Anterior cingulate cortex (tissue), 58 donors: ENCODE data around the gene NRIP1.

Experiments used
- DNase-seq, 58 donors: peaks; one replicate each; lab custom pipeline; 2025; lab: John Stamatoyannopoulos, UW

Gene NRIP1, protein sequence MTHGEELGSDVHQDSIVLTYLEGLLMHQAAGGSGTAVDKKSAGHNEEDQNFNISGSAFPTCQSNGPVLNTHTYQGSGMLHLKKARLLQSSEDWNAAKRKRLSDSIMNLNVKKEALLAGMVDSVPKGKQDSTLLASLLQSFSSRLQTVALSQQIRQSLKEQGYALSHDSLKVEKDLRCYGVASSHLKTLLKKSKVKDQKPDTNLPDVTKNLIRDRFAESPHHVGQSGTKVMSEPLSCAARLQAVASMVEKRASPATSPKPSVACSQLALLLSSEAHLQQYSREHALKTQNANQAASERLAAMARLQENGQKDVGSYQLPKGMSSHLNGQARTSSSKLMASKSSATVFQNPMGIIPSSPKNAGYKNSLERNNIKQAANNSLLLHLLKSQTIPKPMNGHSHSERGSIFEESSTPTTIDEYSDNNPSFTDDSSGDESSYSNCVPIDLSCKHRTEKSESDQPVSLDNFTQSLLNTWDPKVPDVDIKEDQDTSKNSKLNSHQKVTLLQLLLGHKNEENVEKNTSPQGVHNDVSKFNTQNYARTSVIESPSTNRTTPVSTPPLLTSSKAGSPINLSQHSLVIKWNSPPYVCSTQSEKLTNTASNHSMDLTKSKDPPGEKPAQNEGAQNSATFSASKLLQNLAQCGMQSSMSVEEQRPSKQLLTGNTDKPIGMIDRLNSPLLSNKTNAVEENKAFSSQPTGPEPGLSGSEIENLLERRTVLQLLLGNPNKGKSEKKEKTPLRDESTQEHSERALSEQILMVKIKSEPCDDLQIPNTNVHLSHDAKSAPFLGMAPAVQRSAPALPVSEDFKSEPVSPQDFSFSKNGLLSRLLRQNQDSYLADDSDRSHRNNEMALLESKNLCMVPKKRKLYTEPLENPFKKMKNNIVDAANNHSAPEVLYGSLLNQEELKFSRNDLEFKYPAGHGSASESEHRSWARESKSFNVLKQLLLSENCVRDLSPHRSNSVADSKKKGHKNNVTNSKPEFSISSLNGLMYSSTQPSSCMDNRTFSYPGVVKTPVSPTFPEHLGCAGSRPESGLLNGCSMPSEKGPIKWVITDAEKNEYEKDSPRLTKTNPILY (N-terminal part only)

GRCh38 chr21:15064576-15065391 is at the start of gene NRIP1:
NRIP1 (minus strand) TSS chr21:15065000; CDS start chr21:14968192, 96,808 bp downstream.
- DNase-seq, result peak in 57 of 58 donors; percentile 50 to 93 (median 83)

DNA sequence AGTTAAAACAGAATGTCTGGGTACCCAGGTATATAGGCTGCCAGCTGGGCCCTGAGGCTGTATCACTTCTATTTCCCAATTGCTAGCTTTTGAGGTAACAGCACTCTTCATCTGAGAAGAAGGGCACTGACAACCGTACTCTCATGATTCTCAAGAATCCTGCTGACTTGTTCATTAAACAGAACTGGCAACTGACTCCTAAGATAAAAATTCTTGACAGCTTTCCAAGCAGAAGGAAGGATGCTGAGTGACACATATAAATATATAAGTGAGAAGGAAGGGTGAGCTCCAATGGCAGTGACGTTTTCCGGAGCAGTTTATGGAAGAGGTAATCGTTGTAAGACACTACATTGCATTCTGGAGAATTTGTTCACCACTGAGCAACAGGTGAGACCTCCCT is 48.1 kb upstream of the NRIP1 start:
- no peak for DNase-seq

DNA sequence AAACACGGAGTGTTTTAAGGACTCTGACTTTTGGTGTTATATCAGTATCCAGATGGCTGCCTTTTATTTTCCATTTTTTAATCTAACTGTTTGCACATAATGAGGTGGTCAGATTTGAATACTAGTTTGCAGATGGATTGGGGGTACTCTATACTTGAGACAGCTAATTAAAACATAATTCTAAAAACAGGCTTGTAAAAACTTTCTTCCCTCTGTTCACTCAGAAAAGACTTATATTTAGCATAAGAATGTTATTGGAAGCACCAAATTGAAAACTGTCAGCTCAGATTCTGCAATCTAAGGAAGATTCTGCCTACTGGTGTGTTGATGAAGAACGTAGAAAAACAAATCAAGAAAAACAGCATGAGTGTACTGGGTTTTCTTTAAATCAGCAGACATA is 44.0 kb upstream of the NRIP1 start:
- DNase-seq, result no peak

DNA sequence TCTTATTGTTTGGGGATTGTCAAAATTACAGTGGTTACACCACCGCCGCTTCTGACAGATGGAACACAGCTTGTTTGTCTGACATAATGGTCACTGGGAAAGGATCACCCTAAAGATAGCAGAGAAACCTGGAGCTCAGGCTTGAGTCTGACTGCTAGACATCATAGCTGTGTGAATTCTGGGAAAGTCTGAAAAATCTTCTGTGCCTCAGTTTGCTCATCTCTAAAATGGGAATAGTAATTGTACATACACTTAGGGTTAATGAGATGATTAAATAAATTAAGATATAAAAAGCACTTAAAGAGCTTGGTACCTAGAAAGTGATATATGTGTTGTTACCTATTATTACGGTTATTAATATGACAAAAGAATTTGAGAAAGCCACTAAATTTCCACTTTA is 39.7 kb upstream of the NRIP1 start:
- no peak for DNase-seq

- DNase-seq, result no peak
Observed at GRCh38 chr21:15098908-15099307, 34.1 kb upstream of the NRIP1 start.

DNA sequence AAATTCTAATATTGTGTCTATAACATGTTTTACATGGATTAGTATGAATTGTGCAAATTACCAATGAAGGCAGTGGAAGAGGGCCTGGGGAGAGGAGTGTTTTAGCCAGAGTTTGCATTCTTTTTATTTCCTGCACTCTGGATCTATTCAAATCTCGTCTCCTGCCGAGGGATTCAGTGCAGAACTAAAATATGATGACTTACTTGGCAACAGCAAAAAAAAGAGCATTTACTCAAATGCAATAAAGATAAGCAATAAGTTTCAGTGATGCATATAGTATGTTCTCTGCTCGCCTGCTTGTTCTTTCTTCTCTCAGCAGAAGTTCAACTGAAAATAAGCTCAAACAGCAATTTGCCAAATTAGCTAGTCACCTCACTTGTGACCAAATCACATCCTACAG is 33.4 kb upstream of the NRIP1 start:
- no peak for DNase-seq

DNA sequence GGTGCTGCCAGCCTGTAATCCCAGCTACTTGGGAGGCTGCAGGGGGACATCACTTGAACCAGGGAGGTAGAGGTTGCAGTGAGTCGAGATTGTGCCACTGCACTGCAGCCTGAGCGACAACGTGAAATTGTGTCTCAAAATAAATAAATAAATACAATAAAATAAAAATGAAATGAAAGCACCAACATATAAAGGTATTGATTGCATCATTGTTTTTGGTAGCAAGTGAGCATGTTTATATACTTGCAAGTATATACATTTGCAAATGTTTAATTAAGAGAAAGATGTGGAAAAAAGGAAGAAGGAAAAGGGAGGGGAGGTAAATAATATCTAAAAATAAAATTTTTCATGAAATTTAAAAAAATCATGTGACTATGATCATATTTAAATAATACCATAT is 32.8 kb upstream of the NRIP1 start:
- no peak for DNase-seq

DNA sequence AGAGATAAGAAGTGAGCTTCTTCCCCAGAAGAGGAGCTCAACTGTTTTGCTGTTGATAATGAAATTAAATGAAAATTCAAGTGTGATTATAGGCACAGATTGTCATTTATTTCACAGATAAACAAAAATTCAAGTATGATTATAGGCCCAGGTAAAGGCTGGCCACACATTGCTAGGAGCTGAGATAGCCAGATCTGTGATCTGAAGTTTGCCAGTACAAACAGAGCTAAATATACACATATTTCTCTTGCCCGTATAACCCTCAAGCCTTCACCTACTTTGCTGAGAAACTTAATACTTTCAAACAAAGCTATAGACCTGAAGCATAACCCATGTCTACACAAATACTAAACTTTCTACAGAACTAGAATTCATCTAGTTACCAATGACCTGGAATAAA is 31.3 kb upstream of the NRIP1 start:
- no peak for DNase-seq

DNA sequence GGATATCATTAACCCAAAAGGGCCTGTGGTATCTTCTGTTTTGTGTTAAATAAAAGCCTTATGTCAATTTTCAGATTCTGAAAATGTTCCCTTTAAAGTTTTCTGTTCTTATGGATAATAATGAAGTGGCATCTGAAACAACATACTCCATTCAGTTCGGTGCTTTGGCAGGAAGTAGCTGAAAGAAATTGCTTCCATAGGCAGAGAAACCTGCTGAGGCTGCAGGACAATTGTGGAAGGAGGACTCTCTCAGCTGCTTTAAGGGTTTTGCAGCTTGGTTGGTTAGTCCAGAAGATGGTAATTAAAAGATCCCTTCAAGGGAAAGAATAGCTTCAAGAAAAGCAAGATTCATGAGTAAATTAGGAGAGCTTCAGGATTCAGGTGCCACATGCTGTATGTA is 30.5 kb upstream of the NRIP1 start:
- no peak for DNase-seq

DNA sequence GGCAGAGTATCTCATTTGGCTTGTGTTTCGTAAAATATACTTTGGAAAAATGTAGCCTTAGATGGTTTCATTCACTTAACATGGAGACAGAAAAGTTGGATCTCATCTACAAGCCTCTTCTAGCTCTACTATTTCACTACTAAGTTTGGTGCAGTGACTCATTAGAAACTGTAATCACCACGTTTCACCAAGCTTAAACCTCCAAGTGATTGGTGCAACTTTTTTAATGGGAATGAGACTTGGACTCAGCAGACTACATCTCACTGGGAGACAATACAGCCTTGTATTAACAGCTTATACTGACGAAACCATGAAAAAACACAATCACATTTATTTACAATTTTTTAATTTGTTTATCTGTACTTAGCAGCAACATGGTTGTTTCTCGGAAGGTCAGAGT is 29.9 kb upstream of the NRIP1 start:
- no peak for DNase-seq

GRCh38 chr21:15093216-15093615 is 28.4 kb upstream of the NRIP1 start:
- no peak for DNase-seq

DNA sequence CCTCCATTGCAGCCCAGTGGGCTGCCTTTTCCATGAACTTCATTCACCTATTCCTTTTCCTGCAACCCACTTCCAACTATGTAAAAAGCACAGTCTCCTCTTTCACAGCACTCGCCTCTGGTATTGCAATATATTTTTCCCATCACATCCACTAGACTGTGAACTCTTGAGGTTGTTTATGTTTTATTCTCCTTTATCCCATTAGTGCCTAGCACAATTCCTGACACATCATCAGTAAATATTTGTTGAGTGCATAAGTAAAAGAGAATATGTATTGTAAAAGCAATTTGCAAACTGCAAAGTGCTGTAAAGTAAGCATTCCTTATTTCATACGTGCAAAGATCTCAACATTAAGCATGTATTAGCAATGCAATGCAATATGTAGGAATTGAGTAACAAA is 27.9 kb upstream of the NRIP1 start:
- DNase-seq, result no peak

GRCh38 chr21:15090390-15090789 is 25.6 kb upstream of the NRIP1 start:
- no peak for DNase-seq

DNA sequence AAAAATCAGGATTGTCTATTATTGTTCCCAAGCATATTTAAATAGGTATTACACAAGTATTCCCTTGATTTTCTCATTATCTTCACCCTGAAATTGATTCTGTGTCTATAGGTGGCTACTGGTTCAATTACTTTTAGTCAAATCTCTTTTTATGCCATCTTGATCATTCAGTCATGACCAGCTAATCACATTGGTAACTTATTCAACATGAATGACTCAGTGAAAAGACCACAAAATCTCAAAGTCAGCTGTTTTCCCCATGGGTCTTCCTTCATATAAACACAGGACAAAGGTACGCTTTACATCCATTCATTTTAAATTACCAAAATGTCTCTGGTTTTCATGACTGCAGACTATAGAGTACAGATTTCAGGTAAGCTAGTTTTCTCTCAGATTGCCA is 23.7 kb upstream of the NRIP1 start:
- no peak for DNase-seq

- DNase-seq, result no peak
Observed at GRCh38 chr21:15084668-15085067, 19.9 kb upstream of the NRIP1 start.

DNA sequence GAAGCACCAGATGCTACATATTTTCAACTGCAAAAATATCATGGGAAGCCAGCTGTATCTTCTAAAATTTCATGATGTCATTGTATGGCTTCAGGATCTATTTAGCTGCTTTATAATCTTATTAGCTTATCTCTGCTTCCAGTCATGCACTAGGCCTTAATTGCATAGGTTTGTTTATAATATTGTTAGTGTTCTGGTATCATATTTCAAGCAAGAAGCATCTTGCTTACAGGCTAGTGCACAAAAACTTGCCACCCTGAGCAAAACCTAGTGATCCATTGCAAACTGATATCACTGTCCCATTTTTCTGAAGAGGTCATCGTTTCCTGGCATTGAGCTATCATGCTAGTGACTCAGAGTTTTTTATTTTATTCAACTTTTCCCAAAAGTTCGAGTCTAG is 15.7 kb upstream of the NRIP1 start:
- no peak for DNase-seq

DNA sequence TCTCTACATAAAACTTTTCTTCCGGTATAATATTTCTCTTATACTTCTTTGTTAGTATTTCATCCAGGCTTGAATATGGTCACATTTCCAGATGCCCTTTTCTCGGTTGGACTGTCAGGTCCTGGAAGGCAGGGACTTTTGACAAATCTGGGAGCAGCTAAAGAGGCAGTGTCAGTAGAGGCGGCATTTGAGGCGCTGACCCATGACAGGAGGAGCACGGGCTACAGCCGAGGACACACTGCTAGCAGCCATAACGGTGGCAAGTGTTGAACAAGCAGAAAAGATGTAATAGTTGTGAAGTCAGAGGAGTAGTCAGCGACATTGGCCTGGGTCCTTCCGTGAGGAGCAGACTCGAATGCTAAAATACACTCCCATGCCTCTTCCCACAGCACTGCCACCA is 14.5 kb upstream of the NRIP1 start:
- DNase-seq, result no peak

DNA sequence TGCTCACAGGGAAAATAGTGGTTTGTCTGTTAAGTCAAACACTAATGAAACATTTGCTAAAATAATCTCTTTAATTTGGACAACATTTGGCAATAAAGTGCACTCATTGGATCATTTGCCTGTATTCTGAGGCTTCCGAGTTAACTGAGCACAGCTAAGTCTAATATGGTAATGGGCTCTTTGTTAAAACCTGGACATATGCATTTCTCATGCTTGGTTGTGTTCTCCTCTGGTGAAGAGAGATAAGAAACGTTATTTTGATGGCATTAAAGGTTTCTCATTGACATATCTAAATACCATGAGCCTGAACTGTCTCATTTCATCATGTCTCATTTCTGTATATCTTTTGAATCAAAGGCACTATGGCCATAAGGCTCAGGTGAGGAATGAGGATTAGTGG is 13.4 kb upstream of the NRIP1 start:
- DNase-seq, result no peak

DNA sequence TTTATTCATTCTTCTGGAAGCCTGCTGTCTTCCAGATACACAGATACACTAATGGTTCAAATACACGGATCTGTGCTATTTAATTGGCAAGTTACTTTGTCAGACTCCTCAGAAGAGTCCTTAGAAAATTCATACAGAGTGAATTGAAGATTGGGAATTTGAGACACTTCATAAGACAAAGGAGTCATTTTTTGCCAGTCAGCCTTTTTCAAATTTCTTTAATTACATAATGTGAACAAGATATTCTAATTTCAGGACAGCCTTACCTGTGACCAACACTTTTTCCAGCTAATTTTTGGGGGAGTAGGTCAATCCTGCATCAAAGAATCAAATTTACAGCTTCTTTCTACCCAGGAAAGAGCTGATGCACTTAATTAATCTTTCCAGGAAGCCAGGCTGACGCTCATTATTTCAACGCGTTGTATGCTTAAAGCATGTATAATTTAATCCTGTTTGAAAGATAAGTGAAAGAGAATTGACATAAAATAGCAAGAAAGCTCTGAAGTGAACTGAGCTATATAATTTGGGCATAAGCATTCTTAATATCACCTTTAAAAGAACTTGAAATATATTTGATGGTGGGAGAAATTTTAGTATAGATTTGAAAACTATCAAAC is 12.8 kb upstream of the NRIP1 start:
- DNase-seq, result no peak

- DNase-seq, result no peak
Observed at GRCh38 chr21:15076730-15077129, 11.9 kb upstream of the NRIP1 start.
